ENCODE data around the gene KPNB1.

GRCh38 chr17:47717261-47717697 lies 67.6 kb downstream of the KPNB1 start:
- no peak for TF ChIP-seq SP1 (IDR thresholded peaks at IDR 0.05)
- no peak for TF ChIP-seq HDGF (IDR thresholded peaks at IDR 0.05; ENCODE audit: borderline replicate concordance)
- TF ChIP-seq NFRKB (IDR thresholded peaks at IDR 0.05) = no peak
